Loucy (cell line): ENCODE measurements around the gene PDE11A.

Experiments used
- H2AFZ ChIP-seq: fragments of 200-600 bp; sonication (generic); 2 replicates; pipeline ENCODE4 v1.6.0; 2016; ENCODE audit warnings: antibody characterized with exemption, mild to moderate bottlenecking, low read length, moderate library complexity
- H3F3A ChIP-seq: fragments of 200-600 bp; 2 replicates; pipeline ENCODE4 v1.6.0; 2016; ENCODE audit warnings: antibody characterized with exemption, low read depth, mild to moderate bottlenecking
- H3K27me3 ChIP-seq: fragments of 200-600 bp; sonication (generic); 2 replicates; pipeline ENCODE4 v1.6.1; 2014; ENCODE audit warnings: low read length, mild to moderate bottlenecking; ENCODE audit not compliant: insufficient read depth, poor library complexity, severe bottlenecking
- H3K36me3 ChIP-seq: fragments of 200-600 bp; sonication (generic); 2 replicates; pipeline ENCODE4 v1.6.1; 2016; ENCODE audit warnings: low read length; ENCODE audit not compliant: insufficient read depth
- H3K4me1 ChIP-seq: fragments of 200-600 bp; sonication (generic); 2 replicates; pipeline ENCODE4 v1.5.1; 2014; ENCODE audit warnings: low read length, mild to moderate bottlenecking; ENCODE audit not compliant: insufficient read depth, poor library complexity, severe bottlenecking
- H3K4me2 ChIP-seq: fragments of 200-600 bp; sonication (generic); 2 replicates; pipeline ENCODE4 v1.6.0; 2014; ENCODE audit warnings: antibody characterized with exemption, low read length, low read depth, mild to moderate bottlenecking; ENCODE audit not compliant: poor library complexity, severe bottlenecking
- H3K4me3 ChIP-seq: fragments of 200-600 bp; sonication (generic); 2 replicates; pipeline ENCODE4 v1.5.1; 2014; ENCODE audit warnings: low read length, mild to moderate bottlenecking, mixed read lengths; ENCODE audit not compliant: poor library complexity, severe bottlenecking
- H3K79me2 ChIP-seq: fragments of 200-600 bp; sonication (generic); 2 replicates; pipeline ENCODE4 v1.6.1; 2014; ENCODE audit warnings: low read length; ENCODE audit not compliant: insufficient read depth
- H3K9ac ChIP-seq: fragments of 200-600 bp; sonication (generic); 2 replicates; pipeline ENCODE4 v1.6.0; 2014; ENCODE audit warnings: mild to moderate bottlenecking, low read depth, low read length, moderate library complexity; ENCODE audit not compliant: poor library complexity, severe bottlenecking
- H3K9me2 ChIP-seq: fragments of 200-600 bp; sonication (generic); replicated peaks from 2 replicates; pipeline ENCODE4 v1.6.1; 2016; ENCODE audit warnings: low read depth, low read length, mixed read lengths
- H3K9me3 ChIP-seq: fragments of 200-600 bp; sonication (generic); 2 replicates; pipeline ENCODE4 v1.6.1; 2014; ENCODE audit warnings: mild to moderate bottlenecking, antibody characterized with exemption, low read length, low read depth; ENCODE audit not compliant: insufficient read depth
- H4K20me1 ChIP-seq: fragments of 200-600 bp; sonication (generic); 2 replicates; pipeline ENCODE4 v1.6.0; 2014; ENCODE audit warnings: antibody characterized with exemption, low read length, mild to moderate bottlenecking; ENCODE audit not compliant: insufficient read depth, poor library complexity, severe bottlenecking
- EZH2phosphoT487 ChIP-seq: fragments of 200-600 bp; IDR thresholded peaks from 2 replicates; pipeline ENCODE4 v1.6.1; 2018; ENCODE audit warnings: antibody characterized with exemption, mild to moderate bottlenecking, moderate library complexity, borderline replicate concordance
- TF ChIP-seq, protein P1 (sequence below): fragments of 200-600 bp; sonication (generic); conservative IDR thresholded peaks from 2 replicates; pipeline ENCODE4 v1.5.1; 2014; ENCODE audit warnings: mild to moderate bottlenecking, antibody characterized with exemption, low read length

The PDE11A gene

DNA sequence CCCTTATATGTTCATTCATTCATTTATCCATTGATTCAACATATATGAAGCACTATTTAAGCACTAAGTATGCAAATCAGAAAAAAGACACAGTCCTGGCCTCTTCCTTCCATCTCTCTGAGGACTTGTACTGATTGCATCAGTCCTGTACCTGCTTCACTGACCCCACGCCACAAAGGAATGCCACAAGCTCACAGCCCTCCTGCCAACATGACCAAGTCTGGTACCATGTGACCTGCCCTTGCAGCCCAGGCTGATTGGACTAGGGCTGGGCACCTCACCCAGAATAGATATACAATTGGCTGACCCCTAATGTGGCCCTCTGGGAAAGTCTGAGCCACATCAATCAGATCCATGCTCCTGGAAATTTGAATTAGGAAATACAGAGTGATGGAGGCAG lies 483.4 kb downstream of the PDE11A start:
- Histone ChIP-seq H3K9me2 (no peaks in the 10 kb centered on the region), H2AFZ (no peak overlapping the region), H3K79me2 (no peaks in the 10 kb centered on the region), H3K9me3 (no peaks in the 10 kb centered on the region), H3K27me3 (no peaks in the 10 kb centered on the region), H4K20me1 (no peaks in the 10 kb centered on the region), H3F3A (no peaks in the 10 kb centered on the region), H3K9ac (no peak overlapping the region), H3K36me3 (no peaks in the 10 kb centered on the region), H3K4me2 (no peak overlapping the region), H3K4me3 (no peak overlapping the region), H3K4me1 (no peaks in the 10 kb centered on the region)
- TF ChIP-seq, protein P1, sequence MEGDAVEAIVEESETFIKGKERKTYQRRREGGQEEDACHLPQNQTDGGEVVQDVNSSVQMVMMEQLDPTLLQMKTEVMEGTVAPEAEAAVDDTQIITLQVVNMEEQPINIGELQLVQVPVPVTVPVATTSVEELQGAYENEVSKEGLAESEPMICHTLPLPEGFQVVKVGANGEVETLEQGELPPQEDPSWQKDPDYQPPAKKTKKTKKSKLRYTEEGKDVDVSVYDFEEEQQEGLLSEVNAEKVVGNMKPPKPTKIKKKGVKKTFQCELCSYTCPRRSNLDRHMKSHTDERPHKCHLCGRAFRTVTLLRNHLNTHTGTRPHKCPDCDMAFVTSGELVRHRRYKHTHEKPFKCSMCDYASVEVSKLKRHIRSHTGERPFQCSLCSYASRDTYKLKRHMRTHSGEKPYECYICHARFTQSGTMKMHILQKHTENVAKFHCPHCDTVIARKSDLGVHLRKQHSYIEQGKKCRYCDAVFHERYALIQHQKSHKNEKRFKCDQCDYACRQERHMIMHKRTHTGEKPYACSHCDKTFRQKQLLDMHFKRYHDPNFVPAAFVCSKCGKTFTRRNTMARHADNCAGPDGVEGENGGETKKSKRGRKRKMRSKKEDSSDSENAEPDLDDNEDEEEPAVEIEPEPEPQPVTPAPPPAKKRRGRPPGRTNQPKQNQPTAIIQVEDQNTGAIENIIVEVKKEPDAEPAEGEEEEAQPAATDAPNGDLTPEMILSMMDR: no peak

DNA sequence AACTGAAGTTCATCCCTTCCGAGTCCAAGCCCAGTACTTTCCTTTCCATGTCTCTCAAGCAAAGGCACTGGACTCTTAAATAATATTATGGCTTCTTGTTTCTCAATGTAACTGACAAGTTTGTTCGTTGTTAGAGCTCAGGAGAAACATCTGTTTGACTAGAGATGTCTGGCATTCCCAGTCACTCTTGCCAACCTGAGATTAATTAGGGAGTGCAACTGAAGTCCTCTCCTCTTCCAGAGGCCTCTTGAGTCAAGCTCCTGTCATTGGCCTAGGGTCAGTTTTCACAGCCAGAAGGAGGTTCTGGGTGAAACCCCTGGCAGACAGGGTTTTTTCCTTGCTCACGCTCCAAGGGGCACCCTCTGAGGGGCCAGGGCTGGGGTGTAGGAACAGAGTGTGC lies 483.9 kb downstream of the PDE11A start:
- H3F3A ChIP-seq: no peaks in the 10 kb centered on the region
- H3K4me3 ChIP-seq: no peak overlapping the region
- H3K9ac ChIP-seq: no peak overlapping the region
- H4K20me1 ChIP-seq: no peaks in the 10 kb centered on the region
- no peaks in the 10 kb centered on the region for H3K27me3 ChIP-seq
- no peak overlapping the region for H2AFZ ChIP-seq
- H3K4me1 ChIP-seq: no peaks in the 10 kb centered on the region
- no peak for TF ChIP-seq EZH2phosphoT487
- H3K9me3 ChIP-seq: no peaks in the 10 kb centered on the region
- no peaks in the 10 kb centered on the region for H3K36me3 ChIP-seq
- H3K9me2 ChIP-seq: no peaks in the 10 kb centered on the region
- no peak overlapping the region for H3K4me2 ChIP-seq
- H3K79me2 ChIP-seq: no peaks in the 10 kb centered on the region

DNA sequence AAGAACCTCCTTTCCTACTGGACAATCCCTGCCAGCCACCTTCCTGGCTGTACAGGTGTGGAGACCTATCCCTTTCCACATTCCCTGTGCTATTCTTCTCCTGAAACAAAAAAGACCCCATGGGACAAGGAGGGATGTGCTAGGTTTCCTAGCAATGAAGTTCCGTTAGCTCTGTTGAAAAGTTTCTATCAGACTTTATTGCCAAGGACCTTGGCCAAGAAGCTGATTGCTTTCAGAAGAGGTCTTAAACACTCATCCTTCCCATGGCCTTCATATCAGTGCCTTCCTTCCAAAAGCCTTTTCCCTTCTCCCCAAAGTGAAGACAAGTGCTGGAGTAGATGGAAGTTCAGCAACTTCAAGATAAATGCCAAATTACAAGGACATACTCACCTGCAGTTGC lies 485.2 kb downstream of the PDE11A start:
- H3K9me3 ChIP-seq: no peaks in the 10 kb centered on the region
- H3K4me2 ChIP-seq: no peak overlapping the region
- H3K4me3 ChIP-seq: no peak overlapping the region
- no peaks in the 10 kb centered on the region for H4K20me1 ChIP-seq
- no peak overlapping the region for H2AFZ ChIP-seq
- no peaks in the 10 kb centered on the region for H3K36me3 ChIP-seq
- no peaks in the 10 kb centered on the region for H3K4me1 ChIP-seq
- no peaks in the 10 kb centered on the region for H3K9me2 ChIP-seq
- no peaks in the 10 kb centered on the region for H3F3A ChIP-seq
- no peak overlapping the region for H3K9ac ChIP-seq
- H3K79me2 ChIP-seq: no peaks in the 10 kb centered on the region
- no peaks in the 10 kb centered on the region for H3K27me3 ChIP-seq
- TF ChIP-seq, protein P1: no peak
- no peak for TF ChIP-seq EZH2phosphoT487

DNA sequence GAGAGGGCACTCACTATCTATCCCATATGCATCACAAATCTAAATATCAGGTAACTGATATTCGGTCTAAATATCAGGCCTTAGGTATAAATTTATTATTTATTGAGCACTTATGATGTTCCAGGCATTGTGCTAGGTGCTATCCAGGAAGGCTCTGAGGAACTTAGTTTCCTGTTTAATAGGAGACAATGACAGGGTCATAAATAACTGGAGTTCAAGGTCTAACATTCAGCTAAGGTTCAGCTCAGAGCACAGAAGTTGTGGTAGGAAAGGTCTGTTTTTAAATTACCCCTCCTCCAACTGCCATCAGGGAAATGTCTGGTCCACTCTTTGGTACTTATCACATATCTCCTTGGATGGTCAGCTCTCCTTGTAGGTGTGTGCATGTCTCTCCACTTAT lies 486.4 kb downstream of the PDE11A start:
- H3F3A ChIP-seq: no peaks in the 10 kb centered on the region
- H3K9me3 ChIP-seq: no peaks in the 10 kb centered on the region
- H3K36me3 ChIP-seq: no peaks in the 10 kb centered on the region
- no peak for TF ChIP-seq EZH2phosphoT487
- TF ChIP-seq, protein P1: no peak
- no peaks in the 10 kb centered on the region for H3K4me1 ChIP-seq
- no peak overlapping the region for H3K9ac ChIP-seq
- no peaks in the 10 kb centered on the region for H3K79me2 ChIP-seq
- H3K27me3 ChIP-seq: no peaks in the 10 kb centered on the region
- no peak overlapping the region for H3K4me3 ChIP-seq
- no peak overlapping the region for H3K4me2 ChIP-seq
- no peaks in the 10 kb centered on the region for H4K20me1 ChIP-seq
- 0 out of 2 replicates have a peak overlapping the region, but pooled peaks have one; percentile 35 for H2AFZ ChIP-seq
- no peaks in the 10 kb centered on the region for H3K9me2 ChIP-seq
